GM18520 (cell line): ENCODE measurements around the gene CCL27.

Experiments used
- ATAC-seq: cut with Tn5 transposase; IDR thresholded peaks from one replicate; pipeline ENCODE4 v1.9.1; 2021; ENCODE audit not compliant: unreplicated experiment

CCL27 gene

GRCh38 chr9:34627716-34628655 lies 34.5 kb downstream of the CCL27 start:
- no peak for ATAC-seq

GRCh38 chr9:34625186-34625486 lies 37.3 kb downstream of the CCL27 start:
- no peak for ATAC-seq

- ATAC-seq, result no peak
Measured at GRCh38 chr9:34624475-34625185, 37.8 kb downstream of the CCL27 start.

GRCh38 chr9:34623374-34624235 lies 38.9 kb downstream of the CCL27 start:
- no peak for ATAC-seq

GRCh38 chr9:34620061-34620994 lies 42.1 kb downstream of the CCL27 start, which contains the start of gene DCTN3:
TSS of gene DCTN3 (minus strand) at chr9:34620495. CDS start at chr9:34620464, 31 bp downstream.
- peak; percentile 88 for ATAC-seq

- ATAC-seq, result no peak
Measured at GRCh38 chr9:34615132-34615531, 47.3 kb downstream of the CCL27 start.

GRCh38 chr9:34612788-34613390 lies 49.6 kb downstream of the CCL27 start:
- ATAC-seq, result no peak
